Hepatocyte (in vitro differentiated cells): ENCODE results near the gene SETD5. TPM values are rescaled to one million over a fixed set of nuclear protein-coding genes. Genes with fewer than 3 reads are reported as not detected.

Source experiments
- DNase-seq: peaks from one replicate; pipeline ENCODE4 v3.0.0-alpha.2; 2016; ENCODE audit warnings: low spot score
- H2AFZ ChIP-seq: fragments of 200-600 bp; sonication (generic); 2 replicates; pipeline ENCODE4 v1.6.0; 2016; ENCODE audit warnings: antibody characterized with exemption, mild to moderate bottlenecking
- H3K27ac ChIP-seq: fragments of 200-600 bp; sonication (generic); 2 replicates; pipeline ENCODE4 v1.5.1; 2016; ENCODE audit warnings: mild to moderate bottlenecking
- H3K27me3 ChIP-seq: fragments of 200-600 bp; sonication (generic); 2 replicates; pipeline ENCODE4 v1.6.1; 2016
- H3K36me3 ChIP-seq: fragments of 200-600 bp; sonication (generic); replicated peaks from 2 replicates; pipeline ENCODE4 v1.5.1; 2016; ENCODE audit warnings: low read depth; ENCODE audit not compliant: insufficient read depth
- H3K4me1 ChIP-seq: fragments of 200-600 bp; sonication (generic); 2 replicates; pipeline ENCODE4 v1.5.1; 2016; ENCODE audit warnings: mild to moderate bottlenecking, moderate library complexity; ENCODE audit not compliant: insufficient read depth
- H3K4me2 ChIP-seq: fragments of 200-600 bp; sonication (generic); 2 replicates; pipeline ENCODE4 v1.6.0; 2016
- H3K4me3 ChIP-seq: fragments of 200-600 bp; sonication (generic); 2 replicates; pipeline ENCODE4 v1.5.1; 2016; ENCODE audit warnings: mild to moderate bottlenecking
- H3K79me2 ChIP-seq: fragments of 200-600 bp; sonication (generic); 2 replicates; pipeline ENCODE4 v1.6.0; 2017; ENCODE audit warnings: mild to moderate bottlenecking
- H3K9me2 ChIP-seq: fragments of 200-600 bp; sonication (generic); replicated peaks from 2 replicates; pipeline ENCODE4 v1.6.0; 2017; ENCODE audit warnings: mild to moderate bottlenecking; ENCODE audit not compliant: insufficient read depth
- H3K9me3 ChIP-seq: fragments of 200-600 bp; sonication (generic); 2 replicates; pipeline ENCODE4 v1.5.1; 2016; ENCODE audit warnings: low read depth, mild to moderate bottlenecking
- H4K20me1 ChIP-seq: fragments of 200-600 bp; sonication (generic); 2 replicates; pipeline ENCODE4 v1.6.0; 2016; ENCODE audit warnings: mild to moderate bottlenecking; ENCODE audit not compliant: insufficient read depth, poor library complexity, severe bottlenecking
- EZH2 ChIP-seq: fragments of 200-600 bp; sonication (generic); IDR thresholded peaks from 2 replicates; pipeline ENCODE4 v1.6.1; 2016; ENCODE audit warnings: antibody characterized with exemption, mild to moderate bottlenecking, borderline replicate concordance
- EZH2phosphoT487 ChIP-seq: fragments of 200-600 bp; sonication (generic); IDR thresholded peaks from one replicate; pipeline ENCODE4 v1.6.1; 2018; ENCODE audit warnings: antibody characterized with exemption, mild to moderate bottlenecking, low read depth, moderate library complexity; ENCODE audit not compliant: unreplicated experiment, severe bottlenecking
- WGBS: methylation state at CpG from one replicate; pipeline ENCODE4 v1.1.6; 2016; ENCODE audit warnings: low lambda C conversion rate; ENCODE audit errors: missing lambda C conversion rate; 5-methylcytosine and 5-hydroxymethylcytosine counted together
- polyA plus RNA-seq: library from polyadenylated mRNA; unstranded; fragments of >200 nt; fragmentation: Nextera tagmentation; extraction: Ambion mirVana; gene quantifications from 2 replicates; pipeline ENCODE4 v1.2.1, GENCODE V29; 2016
- total RNA-seq: library from RNA; depleted of rRNA; stranded (reverse); fragments of >200 nt; gene quantifications from 2 replicates; pipeline ENCODE4 v1.2.3, GENCODE V29; 2014
- TF ChIP-seq, protein P1 (sequence below): fragments of 200-600 bp; sonication (generic); IDR thresholded peaks from 2 replicates; pipeline ENCODE4 v1.5.1; 2016; ENCODE audit warnings: antibody characterized with exemption, mild to moderate bottlenecking; ENCODE audit not compliant: poor library complexity

Gene SETD5
- total and polyA plus RNA-seq, 2 experiments from 2014 or later = 75.2 to 110 TPM

DNA sequence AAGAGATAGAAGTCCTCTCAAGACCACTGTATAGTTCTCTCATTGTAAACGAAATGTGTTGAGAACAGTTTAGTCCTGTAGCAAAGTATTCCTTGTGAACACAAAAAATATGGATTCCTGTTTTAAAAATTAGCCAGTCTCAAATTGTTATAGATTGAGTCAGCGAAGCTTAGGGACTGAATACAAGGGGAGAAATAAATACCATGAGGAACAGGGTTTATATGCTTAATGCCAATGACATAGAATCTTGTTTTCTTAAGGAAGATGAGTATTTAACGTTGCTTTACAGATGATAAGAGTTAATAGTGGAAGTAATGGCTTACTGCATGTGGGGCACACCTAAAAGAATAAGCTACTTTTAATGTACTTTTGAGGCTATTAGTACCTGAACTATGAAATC lies 37.9 kb downstream of the SETD5 start:
- H4K20me1 ChIP-seq = peaks cover 63% of the 10 kb centered on the region

DNA sequence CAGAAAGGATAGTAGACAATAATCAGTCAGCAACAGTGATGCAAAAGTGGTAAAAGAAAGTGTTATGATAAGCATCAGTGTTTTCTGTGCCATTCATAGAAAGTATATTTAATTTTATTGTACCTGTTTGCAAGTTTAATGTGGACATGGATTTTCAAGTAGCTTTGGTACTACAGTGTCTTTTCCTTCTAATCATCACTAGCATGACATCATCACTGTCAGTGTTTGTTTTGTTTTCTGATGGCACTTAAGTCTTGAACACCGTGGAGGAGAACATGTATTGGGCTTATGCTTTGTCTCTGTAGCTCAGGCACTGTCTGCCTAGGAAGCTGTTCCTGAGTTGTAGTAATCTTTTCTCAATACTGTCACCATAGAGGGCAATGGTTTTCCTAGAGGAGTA lies 41.9 kb downstream of the SETD5 start:
- H3K36me3 ChIP-seq = peaks cover 6% of the 10 kb centered on the region
- no peak overlapping the region for H3K4me2 ChIP-seq
- H3K79me2 ChIP-seq = peaks cover 87% of the 10 kb centered on the region
- H3K9me2 ChIP-seq = no peaks in the 10 kb centered on the region
- no peak for DNase-seq
- H2AFZ ChIP-seq = no peak overlapping the region
- no peak overlapping the region for H3K4me3 ChIP-seq
- H3K27ac ChIP-seq = no peak overlapping the region
- H3K4me1 ChIP-seq = no peaks in the 10 kb centered on the region
- TF ChIP-seq EZH2 (no peak), EZH2phosphoT487 (no peak)
- TF ChIP-seq, protein P1, sequence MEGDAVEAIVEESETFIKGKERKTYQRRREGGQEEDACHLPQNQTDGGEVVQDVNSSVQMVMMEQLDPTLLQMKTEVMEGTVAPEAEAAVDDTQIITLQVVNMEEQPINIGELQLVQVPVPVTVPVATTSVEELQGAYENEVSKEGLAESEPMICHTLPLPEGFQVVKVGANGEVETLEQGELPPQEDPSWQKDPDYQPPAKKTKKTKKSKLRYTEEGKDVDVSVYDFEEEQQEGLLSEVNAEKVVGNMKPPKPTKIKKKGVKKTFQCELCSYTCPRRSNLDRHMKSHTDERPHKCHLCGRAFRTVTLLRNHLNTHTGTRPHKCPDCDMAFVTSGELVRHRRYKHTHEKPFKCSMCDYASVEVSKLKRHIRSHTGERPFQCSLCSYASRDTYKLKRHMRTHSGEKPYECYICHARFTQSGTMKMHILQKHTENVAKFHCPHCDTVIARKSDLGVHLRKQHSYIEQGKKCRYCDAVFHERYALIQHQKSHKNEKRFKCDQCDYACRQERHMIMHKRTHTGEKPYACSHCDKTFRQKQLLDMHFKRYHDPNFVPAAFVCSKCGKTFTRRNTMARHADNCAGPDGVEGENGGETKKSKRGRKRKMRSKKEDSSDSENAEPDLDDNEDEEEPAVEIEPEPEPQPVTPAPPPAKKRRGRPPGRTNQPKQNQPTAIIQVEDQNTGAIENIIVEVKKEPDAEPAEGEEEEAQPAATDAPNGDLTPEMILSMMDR = no peak
- H3K27me3 ChIP-seq = no peaks in the 10 kb centered on the region
- 38% methylated on average over 1 of the region's 1 CpG for WGBS
- peaks cover 41% of the 10 kb centered on the region for H4K20me1 ChIP-seq
- H3K9me3 ChIP-seq = no peaks in the 10 kb centered on the region

More for the DNA sequence above, 37.9 kb downstream of the SETD5 start:
- no peaks in the 10 kb centered on the region for H3K4me1 ChIP-seq
- H3K36me3 ChIP-seq = peaks cover 12% of the 10 kb centered on the region
- H3K27ac ChIP-seq = no peak overlapping the region
- H3K27me3 ChIP-seq = no peaks in the 10 kb centered on the region
- no peak for DNase-seq
- TF ChIP-seq EZH2phosphoT487 = no peak
- no peak for TF ChIP-seq EZH2
- TF ChIP-seq, protein P1 = no peak
- H3K9me2 ChIP-seq = no peaks in the 10 kb centered on the region
- no peak overlapping the region for H3K4me3 ChIP-seq
- peaks cover 100% of the 10 kb centered on the region for H3K79me2 ChIP-seq
- WGBS = 94% methylated on average over 3 of the region's 3 CpGs
- no peaks in the 10 kb centered on the region for H3K9me3 ChIP-seq
- no peak overlapping the region for H3K4me2 ChIP-seq
- no peak overlapping the region for H2AFZ ChIP-seq

DNA sequence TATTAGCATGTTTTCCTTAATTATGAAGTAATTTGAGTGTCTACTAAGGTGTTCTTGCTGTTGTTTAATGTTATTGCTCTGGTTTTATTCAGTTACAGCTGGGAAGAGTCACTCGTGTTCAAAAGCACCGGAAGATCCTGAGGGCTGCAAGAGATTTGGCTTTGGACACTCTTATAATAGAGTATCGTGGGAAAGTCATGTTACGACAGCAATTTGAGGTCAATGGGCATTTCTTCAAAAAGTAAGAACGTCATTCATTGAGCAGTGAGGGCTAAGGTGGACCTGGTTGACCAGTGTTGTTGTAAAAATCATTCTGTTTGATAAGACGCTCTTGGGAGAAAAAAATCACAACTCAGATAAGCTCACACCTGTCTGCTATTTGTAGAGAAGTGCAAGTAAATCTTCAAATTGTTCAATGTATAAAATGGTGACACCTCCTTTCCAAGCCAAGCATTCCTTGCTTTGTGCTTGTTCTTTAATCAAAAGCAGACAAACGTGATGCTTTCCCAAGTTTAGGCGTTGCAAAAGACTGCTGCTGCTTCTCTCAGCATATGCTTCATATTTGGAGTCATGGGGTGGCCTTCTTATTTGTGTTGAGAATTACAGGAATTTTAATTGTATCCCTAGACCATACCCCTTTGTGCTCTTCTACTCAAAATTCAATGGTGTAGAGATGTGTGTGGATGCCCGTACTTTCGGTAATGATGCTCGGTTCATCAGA lies 44.2 kb downstream of the SETD5 start:
- H3K36me3 ChIP-seq = peaks cover 6% of the 10 kb centered on the region
- H4K20me1 ChIP-seq = peaks cover 32% of the 10 kb centered on the region
- no peak overlapping the region for H3K4me2 ChIP-seq
- no peaks in the 10 kb centered on the region for H3K9me2 ChIP-seq
- no peaks in the 10 kb centered on the region for H3K4me1 ChIP-seq
- no peak for DNase-seq
- no peak overlapping the region for H2AFZ ChIP-seq
- H3K4me3 ChIP-seq = no peak overlapping the region
- no peak for TF ChIP-seq EZH2
- TF ChIP-seq, protein P1 = no peak
- TF ChIP-seq EZH2phosphoT487 = no peak
- no peaks in the 10 kb centered on the region for H3K9me3 ChIP-seq
- H3K27me3 ChIP-seq = no peaks in the 10 kb centered on the region
- H3K27ac ChIP-seq = no peak overlapping the region
- H3K79me2 ChIP-seq = peaks cover 77% of the 10 kb centered on the region
- 97% methylated on average over 11 of the region's 11 CpGs for WGBS
